NCI-H510A treated with DMSO at 0.1 percent for 48 hours (cell line): ENCODE data around the gene DENND6A.
"Not testable (repeated sequence)": the region's sequence is repeated elsewhere in the genome, so short reads cannot be mapped to it uniquely, and the experiment has no call there.

Source experiments
- DNase-seq: peaks from one replicate; lab custom pipeline; 2025; lab: John Stamatoyannopoulos, UW

Gene DENND6A, protein sequence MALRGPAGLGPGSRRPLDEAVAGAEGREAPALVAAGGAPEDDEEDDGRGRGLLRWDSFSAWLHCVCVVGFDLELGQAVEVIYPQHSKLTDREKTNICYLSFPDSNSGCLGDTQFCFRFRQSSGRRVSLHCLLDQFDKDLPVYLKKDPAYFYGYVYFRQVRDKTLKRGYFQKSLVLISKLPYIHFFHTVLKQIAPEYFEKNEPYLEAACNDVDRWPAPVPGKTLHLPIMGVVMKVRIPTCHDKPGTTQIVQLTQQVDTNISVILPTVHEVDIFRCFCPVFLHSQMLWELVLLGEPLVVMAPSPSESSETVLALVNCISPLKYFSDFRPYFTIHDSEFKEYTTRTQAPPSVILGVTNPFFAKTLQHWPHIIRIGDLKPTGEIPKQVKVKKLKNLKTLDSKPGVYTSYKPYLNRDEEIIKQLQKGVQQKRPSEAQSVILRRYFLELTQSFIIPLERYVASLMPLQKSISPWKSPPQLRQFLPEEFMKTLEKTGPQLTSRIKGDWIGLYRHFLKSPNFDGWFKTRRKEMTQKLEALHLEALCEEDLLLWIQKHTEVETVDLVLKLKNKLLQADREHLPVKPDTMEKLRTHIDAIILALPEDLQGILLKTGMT

DNA sequence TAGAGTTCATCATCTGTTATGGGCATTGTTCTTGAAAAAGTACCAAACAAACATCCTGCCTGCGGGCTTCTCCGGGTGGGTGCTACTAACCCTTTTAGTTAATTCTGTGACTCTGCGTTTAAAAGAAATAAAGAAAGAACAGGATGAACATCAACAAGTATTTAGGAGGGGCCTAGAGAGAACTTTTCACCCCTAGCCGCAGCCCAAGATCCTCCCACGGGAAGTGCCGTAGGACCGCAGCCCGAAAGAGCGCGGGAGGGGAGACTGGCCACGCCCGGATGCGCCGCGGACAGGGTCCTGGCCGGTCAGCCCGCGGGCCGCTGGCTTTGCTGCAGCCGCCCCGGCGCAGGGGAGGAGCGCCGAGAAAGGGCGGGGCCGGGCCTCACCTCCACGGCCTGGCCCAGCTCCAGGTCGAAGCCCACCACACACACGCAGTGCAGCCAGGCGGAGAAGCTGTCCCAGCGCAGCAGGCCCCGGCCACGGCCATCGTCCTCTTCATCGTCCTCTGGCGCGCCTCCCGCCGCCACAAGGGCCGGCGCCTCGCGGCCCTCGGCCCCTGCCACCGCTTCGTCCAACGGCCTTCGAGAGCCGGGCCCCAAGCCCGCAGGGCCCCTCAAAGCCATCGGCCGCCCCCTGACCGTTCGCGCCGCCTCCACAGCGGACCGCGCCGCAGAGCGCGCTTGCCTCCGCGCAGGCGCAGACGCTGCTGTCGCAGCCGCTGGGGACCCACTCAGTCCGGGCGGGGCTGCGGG is at the start of gene DENND6A:
TSS of gene DENND6A (minus strand) at position 682 of the 752 bp plus-strand sequence. CDS start at position 623, 59 bp downstream.
- DNase-seq, result peak; percentile 74

DNA sequence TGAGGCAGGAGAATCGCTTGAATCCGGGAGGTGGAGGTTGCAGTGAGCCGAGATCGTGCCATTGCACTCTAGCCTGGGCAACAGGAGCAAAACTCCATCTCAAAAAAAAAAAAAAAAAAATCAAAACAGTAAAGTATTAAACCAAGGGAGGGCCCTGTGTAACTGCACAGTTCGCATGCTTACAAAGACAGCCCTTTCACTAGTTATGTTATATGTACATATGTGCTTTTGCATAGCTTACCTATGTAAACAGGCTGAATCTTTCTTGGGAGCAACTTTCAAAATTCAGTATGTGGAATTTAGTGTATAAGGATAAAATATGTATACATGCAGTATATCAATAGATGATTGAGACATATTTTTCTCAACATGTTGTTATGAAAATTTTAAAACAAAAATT is 47.1 kb upstream of the DENND6A start:
- DNase-seq, result no peak

DNA sequence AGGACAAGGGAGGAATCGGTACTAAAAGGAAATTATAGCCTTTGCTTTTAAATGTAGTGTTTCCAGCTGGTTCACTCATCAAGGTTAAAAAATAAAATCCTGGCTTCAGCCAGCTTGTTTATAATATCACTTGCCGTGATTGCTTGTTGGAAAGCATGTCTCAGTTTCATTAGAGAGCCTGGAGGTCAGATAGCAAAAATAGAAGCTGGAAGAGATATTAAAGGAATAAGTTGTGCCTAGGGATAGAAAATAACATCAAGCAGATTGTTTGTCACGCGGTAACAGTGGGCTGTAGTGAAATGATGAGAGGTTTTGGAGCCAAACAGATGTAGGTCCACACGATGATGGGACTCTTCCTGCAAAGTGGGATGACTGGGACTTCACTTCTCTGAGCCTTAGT is 45.5 kb upstream of the DENND6A start:
- DNase-seq, result no peak

DNA sequence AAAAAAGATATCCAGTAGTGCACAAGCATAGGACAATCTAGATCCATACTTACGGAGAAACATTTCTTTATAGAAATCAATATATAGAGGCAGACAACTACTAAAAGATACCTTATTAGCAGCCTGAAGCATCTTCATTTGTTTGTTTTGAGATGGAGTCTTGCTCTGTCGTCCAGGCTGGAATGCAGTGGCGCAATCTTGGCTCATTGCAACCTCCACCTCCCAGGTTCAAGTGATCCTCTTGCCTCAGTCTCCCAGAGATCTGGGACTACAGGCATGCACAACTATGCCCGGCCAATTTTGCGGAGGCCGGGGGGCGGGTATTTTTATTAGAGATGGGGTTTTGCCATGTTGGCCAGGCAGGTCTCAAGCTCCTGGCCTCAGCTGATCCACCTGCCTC is 45.0 kb upstream of the DENND6A start:
- no peak for DNase-seq

DNA sequence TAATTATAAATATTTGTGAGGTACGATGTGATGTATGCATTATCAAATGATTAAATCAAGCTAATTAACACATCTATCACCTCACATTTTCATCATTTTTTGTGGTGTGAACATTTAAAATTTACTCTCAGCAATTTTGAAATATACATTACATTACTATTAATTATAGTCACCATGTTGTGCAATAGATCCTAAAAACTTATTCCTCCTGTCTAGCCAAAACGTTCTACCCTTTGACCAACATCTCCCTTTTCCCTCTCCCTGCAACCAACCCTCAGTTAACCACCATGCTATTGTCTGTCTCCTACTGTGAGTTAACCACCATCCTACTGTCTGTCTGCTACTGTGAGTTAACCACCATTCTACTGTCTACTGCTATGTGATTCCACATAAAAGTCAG is 42.5 kb upstream of the DENND6A start:
- no peak for DNase-seq

DNA sequence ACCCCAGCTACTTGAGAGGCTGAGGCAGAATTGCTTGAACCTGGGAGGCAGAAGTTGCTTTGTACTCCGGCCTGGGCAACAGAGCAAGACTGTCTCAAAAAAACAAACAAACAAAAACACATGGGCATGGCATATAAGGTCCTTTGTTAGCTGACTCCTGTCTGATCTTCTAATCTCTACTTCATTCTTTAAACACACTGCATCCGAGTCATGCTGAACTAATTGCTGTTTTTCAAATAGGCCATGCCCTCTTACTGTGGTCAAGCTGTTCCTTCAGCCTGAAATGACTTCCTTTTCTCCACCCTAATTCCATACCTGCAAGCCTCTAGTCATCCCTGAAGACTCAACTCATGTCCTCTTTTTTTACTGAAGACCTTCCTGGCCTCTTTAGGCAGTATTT is 40.9 kb upstream of the DENND6A start:
- DNase-seq, result no peak

DNA sequence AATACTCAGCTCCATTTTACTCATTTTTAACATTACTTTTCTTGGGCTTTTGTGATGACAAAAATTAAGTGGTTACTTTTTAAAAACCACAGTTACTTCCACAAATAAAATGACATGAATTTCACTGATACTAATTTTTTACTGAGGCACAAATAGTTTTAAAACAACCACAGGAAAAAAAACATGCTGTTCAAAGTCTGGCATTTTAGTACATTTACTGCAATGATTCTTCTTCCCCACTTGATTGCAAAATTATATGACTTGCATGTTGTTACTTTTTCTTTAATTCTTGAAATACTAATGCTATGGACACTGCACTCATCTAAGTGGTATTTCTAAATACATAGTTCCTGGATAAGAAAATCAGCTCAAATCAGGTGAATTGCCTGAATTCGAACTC is 38.4 kb upstream of the DENND6A start:
- no peak for DNase-seq

DNA sequence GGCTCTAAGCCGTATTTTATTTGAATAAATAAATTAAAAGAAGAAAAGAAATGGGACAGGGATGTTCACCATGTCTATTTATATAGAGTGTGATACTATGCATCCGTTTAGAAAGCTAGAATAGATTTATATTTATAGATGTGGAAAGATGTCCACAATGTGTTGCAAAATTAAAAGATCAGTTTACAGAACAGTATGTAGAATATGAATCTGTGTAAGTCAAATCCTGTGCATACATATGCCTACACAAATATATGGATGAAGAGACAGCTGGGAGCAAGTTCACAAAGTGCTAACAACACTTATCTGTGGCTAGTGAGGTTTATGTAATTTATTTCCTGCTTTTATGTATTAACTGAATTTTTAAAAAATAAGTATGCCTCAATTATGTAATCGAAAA is 37.8 kb upstream of the DENND6A start:
- no peak for DNase-seq

DNA sequence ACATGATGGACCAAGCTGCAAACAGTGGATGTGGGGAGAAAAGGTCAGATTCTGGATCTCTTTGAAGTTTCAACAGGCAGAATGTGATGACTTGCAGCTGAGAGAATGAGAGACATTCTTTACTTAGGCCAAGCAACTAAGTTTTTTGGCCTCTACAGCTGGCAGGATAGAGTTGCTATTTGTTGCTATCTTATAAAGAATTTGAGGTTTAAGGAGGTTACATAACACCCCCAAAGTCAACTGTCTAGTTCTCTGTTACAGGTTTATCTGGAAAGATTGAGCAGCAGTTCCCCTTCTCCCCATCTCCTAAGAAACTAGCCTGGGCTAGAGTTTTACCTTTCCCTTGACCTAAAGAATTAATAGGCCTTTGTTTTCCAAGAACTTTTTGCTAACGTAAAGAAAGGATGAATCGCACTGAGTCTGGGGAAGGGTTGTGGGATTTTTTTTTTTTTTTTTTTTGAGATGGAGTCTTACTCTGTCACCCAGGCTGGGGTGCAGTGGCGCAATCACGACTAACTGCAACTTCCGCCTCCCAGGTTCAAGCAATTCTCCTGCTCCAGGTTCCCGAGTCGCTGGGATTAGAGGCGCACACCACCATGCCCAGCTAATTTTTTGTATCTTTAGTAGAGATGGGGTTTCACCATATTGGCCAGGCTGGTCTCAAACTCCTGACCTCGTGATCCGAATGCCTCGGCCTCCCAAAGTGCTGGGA is 36.6 kb upstream of the DENND6A start:
- DNase-seq, result no peak

DNA sequence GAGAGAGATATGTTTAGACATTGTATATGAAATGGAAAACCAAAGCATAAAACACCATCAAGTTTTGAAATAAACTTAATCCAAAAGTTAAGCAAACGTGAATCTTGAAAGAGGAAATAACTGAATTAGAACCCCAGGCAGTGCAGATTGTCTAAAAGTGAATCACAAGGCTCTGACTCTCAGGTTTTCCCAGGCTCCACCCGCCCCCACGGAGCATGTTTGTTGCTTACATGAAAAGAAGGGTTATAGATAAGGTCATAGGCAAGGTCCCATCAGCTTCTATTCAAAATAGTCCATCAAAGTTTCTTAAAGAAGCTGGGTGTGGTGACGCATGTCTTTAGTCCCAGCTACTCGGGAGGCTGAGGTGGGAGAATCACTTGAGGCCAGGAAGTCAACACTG is 34.2 kb upstream of the DENND6A start:
- no peak for DNase-seq

DNA sequence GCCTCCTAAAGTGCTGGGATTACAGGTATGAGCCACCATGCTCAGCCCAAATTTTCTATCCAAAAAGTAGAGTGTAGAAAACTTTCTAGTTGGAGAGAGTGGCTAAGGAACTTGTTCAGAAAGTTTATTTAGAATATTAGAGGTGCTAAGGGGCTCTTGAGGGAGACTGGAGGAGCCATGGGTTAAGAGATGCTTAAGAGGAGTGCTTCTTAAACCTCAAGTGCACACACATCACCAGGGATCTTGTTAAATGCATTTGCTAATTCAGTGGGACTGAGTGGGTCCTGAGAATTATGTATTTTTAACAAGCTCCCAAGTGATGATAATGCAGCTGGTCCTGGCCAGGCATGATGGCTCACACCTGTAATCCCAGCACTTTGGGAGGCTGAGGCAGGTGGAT is 33.5 kb upstream of the DENND6A start:
- no peak for DNase-seq

DNA sequence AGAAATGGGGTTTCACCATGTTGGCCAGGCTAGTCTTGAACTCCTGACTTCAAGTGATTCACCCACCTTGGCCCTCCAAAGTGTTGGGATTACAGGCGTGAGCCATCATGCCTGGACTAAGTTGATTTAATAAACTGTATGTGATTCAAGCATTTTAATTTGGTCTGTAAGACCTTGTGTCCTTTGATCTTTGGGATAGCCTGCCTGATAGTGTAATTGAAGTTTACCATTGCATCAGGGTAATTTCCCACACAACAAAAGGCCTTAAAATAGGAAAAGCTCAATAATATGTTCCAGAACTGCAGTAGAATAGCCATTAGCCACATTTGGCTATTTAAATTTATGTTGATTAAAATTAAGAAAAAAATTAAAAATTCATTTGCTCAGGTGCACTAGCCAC is 25.2 kb upstream of the DENND6A start:
- no peak for DNase-seq

DNA sequence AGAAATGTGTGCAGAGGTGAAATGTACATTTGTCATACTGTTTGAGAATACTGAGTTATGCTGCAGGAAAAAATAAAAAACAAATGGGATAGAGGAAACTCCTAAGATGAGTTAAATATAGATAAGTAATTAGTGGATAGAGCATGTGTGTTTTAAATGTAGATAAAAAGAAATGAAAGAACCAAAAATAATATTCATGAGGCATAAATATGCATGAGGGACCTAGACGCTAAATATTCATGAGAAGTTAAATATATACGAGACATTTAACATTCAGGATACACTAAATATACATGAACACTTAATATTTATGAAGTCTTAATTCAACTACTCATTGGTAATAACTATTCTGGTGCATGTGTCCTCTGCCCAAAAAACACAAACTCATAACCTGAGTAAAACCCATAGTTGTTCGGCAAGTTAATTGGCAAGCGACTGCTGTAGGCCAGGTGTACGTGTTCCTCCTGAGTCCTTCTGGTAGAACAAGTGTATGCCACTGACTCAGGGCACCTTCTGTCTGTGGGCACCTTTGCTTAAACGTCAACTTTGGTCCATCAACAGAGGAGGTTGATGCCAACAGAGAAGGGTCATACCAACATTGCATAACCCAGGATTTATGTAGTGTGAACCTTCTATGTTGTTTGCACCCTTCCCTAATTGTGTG is 24.5 kb upstream of the DENND6A start:
- no peak for DNase-seq

DNA sequence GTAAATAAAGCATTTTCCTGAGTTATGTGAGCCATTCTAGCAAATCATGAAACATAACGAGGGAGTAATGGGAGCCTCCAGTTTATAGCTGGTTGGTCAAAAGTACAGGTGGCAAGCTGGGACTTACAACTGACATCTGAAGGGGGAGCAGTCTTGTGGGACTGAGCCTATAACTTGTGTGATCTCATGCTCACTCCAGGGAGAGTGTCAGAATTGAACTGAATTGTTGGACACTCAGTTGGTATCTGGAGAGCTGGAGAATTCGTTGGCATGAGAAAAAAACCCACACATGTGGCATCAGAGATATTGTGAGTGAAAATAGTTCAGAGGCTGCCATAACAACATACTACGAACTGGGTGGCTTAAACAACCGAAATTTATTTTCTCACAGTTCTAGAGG is 22.8 kb upstream of the DENND6A start:
- DNase-seq, result no peak

DNA sequence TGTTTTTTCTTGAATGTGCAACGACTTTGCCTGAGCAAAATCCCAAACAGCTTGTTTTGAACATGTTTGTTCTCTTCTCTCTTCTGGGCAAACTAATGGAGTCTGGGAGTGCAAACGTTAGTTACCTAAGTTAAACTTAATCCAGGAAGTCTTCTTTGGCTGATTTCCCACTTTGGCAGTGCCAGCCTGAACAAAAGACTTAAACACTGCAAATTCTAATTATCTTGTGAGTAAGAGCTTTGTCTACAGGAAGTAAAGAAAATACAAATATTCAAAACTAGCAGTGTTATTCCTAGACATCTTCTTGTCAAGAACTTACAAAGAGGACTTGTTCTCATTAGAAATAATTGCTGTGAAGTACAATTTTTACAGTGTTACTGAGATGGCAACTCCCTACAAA is 16.7 kb upstream of the DENND6A start:
- DNase-seq, result no peak

DNA sequence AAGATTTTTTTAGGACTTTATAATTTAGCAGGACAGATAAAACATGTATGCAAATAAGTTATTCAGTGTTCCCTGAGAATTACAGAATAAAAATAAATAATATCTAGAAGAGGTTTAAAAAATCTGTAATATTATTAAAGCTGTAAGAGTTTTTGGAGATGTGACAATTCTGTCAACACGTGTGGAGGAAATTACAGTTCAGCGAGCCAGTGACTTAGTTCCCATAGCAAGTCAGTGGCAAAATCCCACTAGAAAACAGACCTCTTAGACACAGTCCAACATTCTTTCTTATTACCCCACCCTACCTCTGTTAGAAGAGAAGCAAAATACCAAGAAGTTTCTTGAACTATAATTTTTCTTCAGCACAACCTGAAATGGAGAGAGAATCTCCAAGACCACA is 16.2 kb upstream of the DENND6A start:
- DNase-seq, result no peak

DNA sequence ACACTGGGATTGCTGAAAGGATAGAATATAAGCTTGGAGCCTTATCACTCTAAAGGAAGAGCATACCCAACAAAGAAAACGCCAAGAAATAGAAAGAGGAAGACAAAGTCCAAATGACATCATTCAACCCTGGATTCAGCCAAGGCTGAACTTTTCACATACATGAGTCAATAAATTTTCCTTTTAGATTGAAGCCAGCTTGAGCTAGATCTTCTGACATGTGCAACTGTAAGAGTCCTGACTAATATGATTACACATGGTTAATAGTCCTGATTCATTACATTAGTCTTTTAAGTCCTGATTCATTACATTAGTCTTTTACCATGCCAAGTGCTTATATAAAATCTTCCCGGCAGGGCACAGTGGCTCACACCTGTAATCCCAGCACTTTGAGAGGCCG is 13.6 kb upstream of the DENND6A start:
- no peak for DNase-seq

DNA sequence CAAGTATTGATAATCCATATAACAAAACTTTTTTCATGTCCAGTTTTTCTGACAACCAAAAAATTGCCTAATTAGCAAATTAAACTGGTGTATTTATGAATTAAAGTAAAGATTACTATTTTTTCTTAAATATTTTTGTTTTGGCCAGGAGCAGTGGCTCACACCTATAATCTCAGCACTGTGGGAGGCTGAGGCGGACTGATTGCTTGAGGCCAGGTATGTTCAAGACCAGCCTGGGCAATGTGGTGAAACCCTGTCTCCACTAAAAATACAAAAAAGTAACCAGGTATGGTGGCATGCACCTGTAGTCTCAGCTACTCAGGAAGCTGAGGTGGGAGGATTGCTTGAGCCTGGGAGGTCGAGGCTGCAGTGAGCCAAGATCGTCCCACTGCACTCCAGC is 12.5 kb upstream of the DENND6A start:
- not testable (repeated sequence) for DNase-seq

DNA sequence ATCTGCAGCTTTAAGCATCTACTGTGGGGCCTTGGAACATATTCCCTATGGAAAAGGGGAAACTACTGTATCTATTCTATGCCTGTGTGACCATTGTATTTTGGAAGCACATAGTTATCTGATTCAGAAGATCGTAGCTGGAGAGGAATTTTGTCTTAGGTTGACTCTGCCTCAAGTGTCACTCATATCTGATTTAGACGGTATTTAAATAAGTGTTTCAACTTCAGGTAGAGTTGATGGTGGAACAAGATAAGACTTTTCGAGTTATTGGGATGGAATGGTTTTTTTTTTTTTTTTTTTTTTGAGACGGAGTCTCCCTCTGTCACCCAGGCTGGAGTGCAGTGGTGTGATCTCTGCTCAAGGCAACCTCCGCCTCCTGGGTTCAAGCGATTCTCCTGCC is 8.9 kb upstream of the DENND6A start:
- DNase-seq, result no peak

DNA sequence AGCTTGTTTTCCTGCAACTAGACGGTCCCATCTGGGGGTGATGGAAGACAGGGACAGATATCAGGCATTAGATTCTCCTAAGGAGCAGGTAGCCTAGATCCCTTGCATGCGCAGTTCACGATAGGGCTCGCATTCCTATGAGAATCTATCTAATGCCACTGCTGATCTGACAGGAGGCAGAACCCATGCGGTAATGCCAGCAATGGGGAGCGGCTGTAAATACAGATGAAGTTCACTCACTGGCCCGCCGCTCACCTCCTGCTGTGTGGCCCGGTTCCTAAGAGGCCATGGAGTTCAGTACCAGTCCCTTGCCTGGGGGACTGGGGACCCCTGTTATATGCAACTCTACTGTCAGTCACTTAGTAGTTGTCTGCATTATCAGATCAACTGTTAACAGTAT is 7.9 kb upstream of the DENND6A start:
- no peak for DNase-seq

DNA sequence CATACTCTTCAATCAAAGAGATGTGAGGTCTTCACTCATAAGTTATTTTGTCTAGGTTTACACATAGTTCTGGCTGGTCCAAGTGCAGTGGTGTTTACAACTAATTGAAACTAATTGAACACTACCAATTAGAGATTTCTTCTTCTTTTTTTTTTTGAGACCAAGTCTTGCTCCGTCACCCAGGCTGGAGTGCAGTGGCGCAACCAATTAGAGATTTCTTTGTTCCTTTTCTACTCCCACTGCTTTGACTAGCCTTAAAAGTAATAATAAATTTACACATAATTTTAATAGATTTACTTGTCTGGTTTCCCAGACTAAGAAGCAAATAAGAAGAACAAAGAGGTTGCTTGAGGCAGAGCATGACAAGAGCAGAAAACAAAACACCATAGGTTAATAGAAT is 6.7 kb upstream of the DENND6A start:
- no peak for DNase-seq

DNA sequence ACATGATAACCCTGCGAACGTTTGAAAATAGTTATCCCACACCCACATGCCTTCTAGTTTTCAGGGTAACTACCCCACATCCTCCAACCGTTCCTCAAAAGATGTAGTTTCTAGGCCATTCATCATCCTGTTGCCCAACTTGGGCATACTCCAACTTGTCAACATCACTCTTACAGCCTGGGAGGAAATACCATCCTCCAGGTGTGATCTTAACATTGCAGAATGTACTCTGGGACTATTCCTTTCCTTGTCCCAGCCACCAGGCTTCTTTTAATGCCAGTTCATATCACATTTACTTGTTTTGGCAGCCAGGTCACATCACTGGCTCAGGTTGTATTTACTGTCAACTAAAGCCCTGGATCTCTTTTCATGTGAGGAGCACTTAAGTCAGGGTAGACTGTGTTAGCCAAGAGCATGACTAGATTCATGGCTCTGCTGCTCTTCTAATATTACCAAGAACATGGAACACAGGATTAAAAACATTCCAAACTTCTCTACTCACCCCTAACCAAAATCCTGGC is 4.0 kb upstream of the DENND6A start:
- no peak for DNase-seq
